PC-9 (cell line): ENCODE results near the gene PDE4D.

ENCODE experiments used
- CTCF ChIP-seq: fragments of 200-600 bp; sonication (generic); conservative IDR thresholded peaks from 2 replicates; pipeline ENCODE4 v1.6.1; 2017; ENCODE audit warnings: mixed run types, antibody characterized with exemption, mild to moderate bottlenecking, moderate library complexity
- EZH2 ChIP-seq: fragments of 200-600 bp; sonication (generic); IDR thresholded peaks from 2 replicates; pipeline ENCODE4 v1.8.0; 2017; ENCODE audit warnings: antibody characterized with exemption, low read depth

GRCh38 chr5:59279979-59280378, 613.5 kb downstream of the PDE4D start:
- TF ChIP-seq CTCF: no peak
- TF ChIP-seq EZH2: no peak
